Neural cell (in vitro differentiated cells): Measurements from ENCODE around the gene DCST1. TPM values are rescaled to one million over a fixed set of nuclear protein-coding genes. Genes with fewer than 3 reads are reported as not detected.
A peak's percentile ranks its signal among the peaks of the same experiment; 100 is the strongest.

Experiments used
- H2AFZ ChIP-seq: fragments of 200-600, 300-800 bp; sonication (generic), shearing (Covaris generic); 2 replicates; pipeline ENCODE4 v1.6.0; 2014; ENCODE audit warnings: low read depth, mild to moderate bottlenecking, antibody characterized with exemption, low read length, moderate library complexity
- H3F3A ChIP-seq: fragments of 200-600 bp; shearing (Covaris generic); 2 replicates; pipeline ENCODE4 v1.6.1; 2016; ENCODE audit warnings: mild to moderate bottlenecking, moderate library complexity, mixed read lengths, antibody characterized with exemption, low read length; ENCODE audit not compliant: insufficient read depth, poor library complexity, severe bottlenecking
- H3K27ac ChIP-seq: fragments of 200-600, 300-800 bp; sonication (generic), shearing (Covaris generic); 2 replicates; pipeline ENCODE4 v1.5.1; 2014; ENCODE audit warnings: mild to moderate bottlenecking, low read length, moderate library complexity
- H3K27me3 ChIP-seq: fragments of 300-800, 200-600 bp; sonication (generic), shearing (Covaris generic); 2 replicates; pipeline ENCODE4 v1.6.0; 2014; ENCODE audit warnings: mild to moderate bottlenecking, low read depth, low read length, moderate library complexity; ENCODE audit not compliant: insufficient read depth
- H3K36me3 ChIP-seq: fragments of 300-800, 200-600 bp; sonication (generic), shearing (Covaris generic); 2 replicates; pipeline ENCODE4 v1.5.1; 2014; ENCODE audit warnings: mild to moderate bottlenecking, antibody characterized with exemption, low read length, moderate library complexity; ENCODE audit not compliant: insufficient read depth
- H3K4me2 ChIP-seq: fragments of 300-800, 200-600 bp; sonication (generic), shearing (Covaris generic); 2 replicates; pipeline ENCODE4 v1.6.0; 2014; ENCODE audit warnings: mild to moderate bottlenecking, low read length
- H3K4me3 ChIP-seq: fragments of 300-800, 200-600 bp; sonication (generic), shearing (Covaris generic); 2 replicates; pipeline ENCODE4 v1.5.1; 2014; ENCODE audit warnings: mild to moderate bottlenecking, low read length, moderate library complexity
- H3K79me2 ChIP-seq: fragments of 200-600 bp; shearing (Covaris generic); replicated peaks from 2 replicates; pipeline ENCODE4 v1.6.0; 2014; ENCODE audit warnings: mild to moderate bottlenecking, low read length, moderate library complexity; ENCODE audit not compliant: insufficient read depth
- H3K9ac ChIP-seq: fragments of 300-800, 200-600 bp; sonication (generic), shearing (Covaris generic); 2 replicates; pipeline ENCODE4 v1.6.1; 2016; ENCODE audit warnings: mild to moderate bottlenecking, low read length, mixed read lengths
- H3K9me2 ChIP-seq: fragments of 200-600 bp; shearing (Covaris generic); 2 replicates; pipeline ENCODE4 v1.6.1; 2016; ENCODE audit warnings: mild to moderate bottlenecking, low read length, mixed read lengths; ENCODE audit not compliant: insufficient read depth
- H3K9me3 ChIP-seq: fragments of 200-600, 300-800 bp; sonication (generic), shearing (Covaris generic); 2 replicates; pipeline ENCODE4 v1.6.1; 2016; ENCODE audit warnings: mild to moderate bottlenecking, mixed run types, low read length, moderate library complexity, mixed read lengths
- H4K20me1 ChIP-seq: fragments of 200-600 bp; shearing (Covaris generic); 2 replicates; pipeline ENCODE4 v1.6.1; 2016; ENCODE audit warnings: mild to moderate bottlenecking, mixed run types; ENCODE audit not compliant: insufficient read depth
- CTCF ChIP-seq: fragments of 450-650 bp; IDR thresholded peaks from 2 replicates; pipeline ENCODE4 v1.5.1; 2014; ENCODE audit warnings: antibody characterized with exemption, mild to moderate bottlenecking, moderate library complexity; ENCODE audit not compliant: poor library complexity, severe bottlenecking
- EP300 ChIP-seq: fragments of 450-650 bp; conservative IDR thresholded peaks from 2 replicates; pipeline ENCODE4 v1.6.1; 2014; ENCODE audit warnings: antibody characterized with exemption, mild to moderate bottlenecking, moderate library complexity; ENCODE audit not compliant: poor library complexity, severe bottlenecking
- EZH2 ChIP-seq: fragments of 200-600, 300-800 bp; shearing (Covaris generic), sonication (generic); IDR thresholded peaks from 2 replicates; pipeline ENCODE4 v1.6.1; 2014; ENCODE audit warnings: antibody characterized with exemption, low read length, borderline replicate concordance, mild to moderate bottlenecking; ENCODE audit not compliant: insufficient read depth, poor library complexity, severe bottlenecking
- MXI1 ChIP-seq: fragments of 450-650 bp; conservative IDR thresholded peaks from 2 replicates; pipeline ENCODE4 v1.6.1; 2014; ENCODE audit warnings: antibody characterized with exemption, mild to moderate bottlenecking; ENCODE audit not compliant: poor library complexity, severe bottlenecking
- POLR2AphosphoS5 ChIP-seq: IDR thresholded peaks from 2 replicates; pipeline ENCODE4 v1.6.1; 2012
- RAD21 ChIP-seq: fragments of 450-650 bp; conservative IDR thresholded peaks from 2 replicates; pipeline ENCODE4 v1.6.1; 2014; ENCODE audit warnings: antibody characterized with exemption, mild to moderate bottlenecking, moderate library complexity
- REST ChIP-seq: IDR thresholded peaks from 2 replicates; pipeline ENCODE4 v1.6.1; 2012; ENCODE audit warnings: borderline replicate concordance
- SMC3 ChIP-seq: fragments of 450-650 bp; conservative IDR thresholded peaks from 2 replicates; pipeline ENCODE4 v1.6.1; 2014; ENCODE audit warnings: antibody characterized with exemption, mild to moderate bottlenecking, moderate library complexity; ENCODE audit not compliant: poor library complexity
- TAF1 ChIP-seq: IDR thresholded peaks from 2 replicates; pipeline ENCODE4 v1.6.1; 2012; ENCODE audit warnings: low read depth
- polyA plus RNA-seq: library from polyadenylated mRNA; depleted of rRNA; stranded (reverse); fragments of >200 nt; gene quantifications from 2 replicates; pipeline ENCODE4 v1.2.3, GENCODE V29; 2014

DCST1 gene
- polyA plus RNA-seq, 1 donor from 2014 or later: not detected

DNA sequence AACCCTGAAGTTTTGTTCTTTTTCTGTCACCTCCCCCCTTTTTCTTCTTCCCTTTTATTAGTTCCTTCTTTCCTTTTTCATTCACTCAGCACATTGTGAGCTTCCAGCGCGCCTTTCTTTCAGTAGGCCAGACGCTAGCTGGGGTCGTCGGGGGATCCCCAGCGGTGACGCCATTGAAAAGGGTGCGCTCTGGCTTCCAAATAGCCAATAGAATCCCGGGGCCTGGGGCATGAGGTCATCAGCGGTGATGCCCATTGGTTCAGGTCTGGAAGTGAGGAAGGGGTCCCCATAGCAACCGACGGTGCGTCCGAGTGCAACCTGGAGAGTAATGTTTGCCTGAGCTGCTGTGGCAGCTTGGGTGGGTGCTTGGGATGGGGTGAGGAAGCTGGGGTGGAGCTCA is 38.1 kb downstream of the DCST1 start:
- Histone ChIP-seq H3K27me3 (no peaks in the 10 kb centered on the region), H4K20me1 (no peaks in the 10 kb centered on the region), H3K4me2 (peak overlapping the region; percentile 33), H3F3A (no peaks in the 10 kb centered on the region), H2AFZ (no peak overlapping the region), H3K27ac (peak overlapping the region; percentile 72), H3K9me3 (no peaks in the 10 kb centered on the region), H3K79me2 (no peaks in the 10 kb centered on the region), H3K9me2 (no peaks in the 10 kb centered on the region), H3K4me3 (peak overlapping the region; percentile 63), H3K9ac (peak overlapping the region; percentile 64), H3K36me3 (no peaks in the 10 kb centered on the region)
- peak; percentile 59 for TF ChIP-seq POLR2AphosphoS5
- no peak for TF ChIP-seq EZH2

- Histone ChIP-seq H3K9me2 (no peaks in the 10 kb centered on the region), H3F3A (no peaks in the 10 kb centered on the region), H3K9me3 (no peaks in the 10 kb centered on the region), H4K20me1 (no peaks in the 10 kb centered on the region), H3K4me2 (no peak overlapping the region), H3K36me3 (no peaks in the 10 kb centered on the region), H2AFZ (no peak overlapping the region), H3K4me3 (no peak overlapping the region), H3K79me2 (no peaks in the 10 kb centered on the region), H3K27ac (peak overlapping the region; percentile 72), H3K27me3 (no peaks in the 10 kb centered on the region), H3K9ac (peak overlapping the region; percentile 36)
- TF ChIP-seq CTCF: no peak
- TF ChIP-seq SMC3: no peak
- TF ChIP-seq EZH2: no peak
- TF ChIP-seq REST: no peak
- no peak for TF ChIP-seq POLR2AphosphoS5
- TF ChIP-seq EP300: no peak
- TF ChIP-seq RAD21: no peak
- TF ChIP-seq TAF1: no peak
- no peak for TF ChIP-seq MXI1
These were observed 39.1 kb downstream of the DCST1 start for GRCh38 chr1:155072531-155073289.
